DND-41 (cell line): ENCODE measurements around the gene LHX2.

Experiments
- EZH2 ChIP-seq: IDR thresholded peaks from 3 replicates; pipeline ENCODE4 v1.6.1; 2012; ENCODE audit warnings: borderline replicate concordance, low read depth, mild to moderate bottlenecking, moderate library complexity, low read length, inconsistent platforms; ENCODE audit not compliant: severe bottlenecking
- TF ChIP-seq, protein P1 (sequence below): IDR thresholded peaks from 2 replicates; pipeline ENCODE4 v1.5.1; 2012; ENCODE audit warnings: borderline replicate concordance, low read length, moderate library complexity, mild to moderate bottlenecking; ENCODE audit not compliant: poor library complexity, severe bottlenecking; ENCODE audit errors: extremely low read depth

DNA sequence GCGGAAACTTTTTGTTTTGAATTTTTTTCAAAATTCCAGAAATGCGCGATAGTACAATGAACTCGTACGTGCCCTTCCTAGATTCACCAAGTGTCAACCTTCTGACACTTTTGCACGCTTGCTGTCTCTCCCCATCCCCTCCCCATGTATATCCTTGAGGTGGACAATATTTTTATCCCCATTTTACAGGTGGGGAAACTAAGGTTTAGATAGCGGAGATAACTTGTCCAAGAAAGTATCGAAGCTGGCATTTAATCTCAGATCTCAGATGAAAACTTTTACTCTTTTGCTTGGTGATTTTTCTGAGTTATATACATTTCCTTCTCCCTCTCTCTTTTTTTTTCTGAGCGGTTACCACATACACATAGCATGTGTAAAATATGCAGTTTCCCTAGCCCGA is 34.6 kb downstream of the LHX2 start:
- TF ChIP-seq, protein P1, sequence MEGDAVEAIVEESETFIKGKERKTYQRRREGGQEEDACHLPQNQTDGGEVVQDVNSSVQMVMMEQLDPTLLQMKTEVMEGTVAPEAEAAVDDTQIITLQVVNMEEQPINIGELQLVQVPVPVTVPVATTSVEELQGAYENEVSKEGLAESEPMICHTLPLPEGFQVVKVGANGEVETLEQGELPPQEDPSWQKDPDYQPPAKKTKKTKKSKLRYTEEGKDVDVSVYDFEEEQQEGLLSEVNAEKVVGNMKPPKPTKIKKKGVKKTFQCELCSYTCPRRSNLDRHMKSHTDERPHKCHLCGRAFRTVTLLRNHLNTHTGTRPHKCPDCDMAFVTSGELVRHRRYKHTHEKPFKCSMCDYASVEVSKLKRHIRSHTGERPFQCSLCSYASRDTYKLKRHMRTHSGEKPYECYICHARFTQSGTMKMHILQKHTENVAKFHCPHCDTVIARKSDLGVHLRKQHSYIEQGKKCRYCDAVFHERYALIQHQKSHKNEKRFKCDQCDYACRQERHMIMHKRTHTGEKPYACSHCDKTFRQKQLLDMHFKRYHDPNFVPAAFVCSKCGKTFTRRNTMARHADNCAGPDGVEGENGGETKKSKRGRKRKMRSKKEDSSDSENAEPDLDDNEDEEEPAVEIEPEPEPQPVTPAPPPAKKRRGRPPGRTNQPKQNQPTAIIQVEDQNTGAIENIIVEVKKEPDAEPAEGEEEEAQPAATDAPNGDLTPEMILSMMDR: no peak
- no peak for TF ChIP-seq EZH2
